RPMI7951 (cell line): ENCODE data around the gene CNPY4. TPM values are rescaled to one million over a fixed set of nuclear protein-coding genes. Genes with fewer than 3 reads are reported as not detected.

Experiments
- DNase-seq: peaks from one replicate; pipeline ENCODE4 v3.0.0-alpha.2; 2012; ENCODE audit warnings: low read depth
- total RNA-seq: library from RNA; depleted of rRNA; stranded (reverse); fragments of >200 nt; shearing (Covaris generic); gene quantifications from 2 replicates; pipeline ENCODE4 v1.2.3, GENCODE V29; 2014

Gene CNPY4
- total RNA-seq, 1 experiment from 2014 or later = 32.6 TPM

- DNase-seq = no peak
Measured at GRCh38 chr7:100091411-100092181, 27.8 kb upstream of the CNPY4 start.

- no peak for DNase-seq
Measured at GRCh38 chr7:100093054-100093453, 26.4 kb upstream of the CNPY4 start.

- no peak for DNase-seq
Measured at GRCh38 chr7:100093498-100093897, 25.9 kb upstream of the CNPY4 start.

GRCh38 chr7:100093925-100094486 lies 25.4 kb upstream of the CNPY4 start:
- no peak for DNase-seq

- no peak for DNase-seq
Measured at GRCh38 chr7:100095289-100095688, 24.1 kb upstream of the CNPY4 start.

GRCh38 chr7:100095704-100096103 lies 23.7 kb upstream of the CNPY4 start:
- DNase-seq = no peak

- no peak for DNase-seq
Measured at GRCh38 chr7:100098913-100099312, 20.5 kb upstream of the CNPY4 start.

- DNase-seq = no peak
Measured at GRCh38 chr7:100099452-100099851, 20.0 kb upstream of the CNPY4 start.

- peak; percentile 96 for DNase-seq
Measured at GRCh38 chr7:100100420-100101015, 18.9 kb upstream of the CNPY4 start.

GRCh38 chr7:100101016-100101862 lies 18.2 kb upstream of the CNPY4 start, which contains the start of the genes AP4M1 and MCM7:
Gene AP4M1, plus strand, starts transcription at chr7:100101643. Its CDS starts 72 bp downstream, at chr7:100101715.
Gene MCM7, minus strand, starts transcription at chr7:100101397. Its CDS starts 103 bp downstream, at chr7:100101294.
- peak; percentile 99 for DNase-seq

- DNase-seq = peak; percentile 99
Measured at GRCh38 chr7:100102950-100103840, 16.2 kb upstream of the CNPY4 start.

GRCh38 chr7:100105534-100105933 lies 13.9 kb upstream of the CNPY4 start:
- DNase-seq = no peak

- no peak for DNase-seq
Measured at GRCh38 chr7:100106633-100107032, 12.8 kb upstream of the CNPY4 start.

GRCh38 chr7:100107125-100107737 lies 12.2 kb upstream of the CNPY4 start:
- no peak for DNase-seq

GRCh38 chr7:100107890-100108289 lies 11.5 kb upstream of the CNPY4 start:
- no peak for DNase-seq

- no peak for DNase-seq
Measured at GRCh38 chr7:100109521-100110163, 9.8 kb upstream of the CNPY4 start.

GRCh38 chr7:100111156-100111555 lies 8.3 kb upstream of the CNPY4 start:
- no peak for DNase-seq

GRCh38 chr7:100111914-100112313 lies 7.5 kb upstream of the CNPY4 start:
- DNase-seq = no peak

GRCh38 chr7:100115026-100115425 lies 4.4 kb upstream of the CNPY4 start:
- no peak for DNase-seq
